Activated CD4-positive, alpha-beta memory T cell treated with anti-CD3 and anti-CD28 coated beads, Interleukin-2, amount 10 ng/mL, durations not matched to agents 7 days and 5 days (primary cell): ENCODE measurements around the gene SET. TPM values are rescaled to one million over a fixed set of nuclear protein-coding genes. Genes with fewer than 3 reads are reported as not detected.
"Not testable (repeated sequence)": the region's sequence is repeated elsewhere in the genome, so short reads cannot be mapped to it uniquely, and the experiment has no call there.

Experiments
- CTCF ChIA-PET: fragments of 350-600 bp; sonication (Branson Sonifier 250); formaldehyde crosslinking; loops from one replicate; lab custom pipeline; 2021; ENCODE audit warnings: antibody characterized with exemption, inconsistent platforms; lab: Charles Lee
- POLR2A ChIA-PET: fragments of 350-600 bp; sonication (Branson Sonifier 250); formaldehyde crosslinking; loops from one replicate; lab custom pipeline; 2021; ENCODE audit warnings: antibody characterized with exemption; lab: Charles Lee
- DNase-seq: peaks from one replicate; pipeline ENCODE4 v3.0.0-alpha.2; 2020
- H3K27ac Mint-ChIP-seq: one replicate; pipeline ENCODE4 v1.8.0; 2021; ENCODE audit warnings: mild to moderate bottlenecking, mixed read lengths
- H3K27me3 Mint-ChIP-seq: one replicate; pipeline ENCODE4 v1.8.0; 2021; ENCODE audit warnings: mixed read lengths
- H3K36me3 Mint-ChIP-seq: one replicate; pipeline ENCODE4 v1.8.0; 2021; ENCODE audit warnings: low read depth, mixed read lengths
- H3K4me1 Mint-ChIP-seq: one replicate; pipeline ENCODE4 v1.8.0; 2021; ENCODE audit warnings: mixed read lengths
- H3K4me3 Mint-ChIP-seq: one replicate; pipeline ENCODE4 v1.8.0; 2021; ENCODE audit warnings: mild to moderate bottlenecking, mixed read lengths
- H3K9me3 Mint-ChIP-seq: one replicate; pipeline ENCODE4 v1.8.0; 2021; ENCODE audit warnings: mixed read lengths
- total RNA-seq, 2 experiments: library from RNA; stranded (reverse); gene quantifications; one replicate each; pipeline ENCODE4 v1.2.3, GENCODE V29; 2021

The SET gene, protein sequence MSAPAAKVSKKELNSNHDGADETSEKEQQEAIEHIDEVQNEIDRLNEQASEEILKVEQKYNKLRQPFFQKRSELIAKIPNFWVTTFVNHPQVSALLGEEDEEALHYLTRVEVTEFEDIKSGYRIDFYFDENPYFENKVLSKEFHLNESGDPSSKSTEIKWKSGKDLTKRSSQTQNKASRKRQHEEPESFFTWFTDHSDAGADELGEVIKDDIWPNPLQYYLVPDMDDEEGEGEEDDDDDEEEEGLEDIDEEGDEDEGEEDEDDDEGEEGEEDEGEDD
- total RNA-seq: 100 to 1,000 TPM; 355 to 379 TPM

DNA sequence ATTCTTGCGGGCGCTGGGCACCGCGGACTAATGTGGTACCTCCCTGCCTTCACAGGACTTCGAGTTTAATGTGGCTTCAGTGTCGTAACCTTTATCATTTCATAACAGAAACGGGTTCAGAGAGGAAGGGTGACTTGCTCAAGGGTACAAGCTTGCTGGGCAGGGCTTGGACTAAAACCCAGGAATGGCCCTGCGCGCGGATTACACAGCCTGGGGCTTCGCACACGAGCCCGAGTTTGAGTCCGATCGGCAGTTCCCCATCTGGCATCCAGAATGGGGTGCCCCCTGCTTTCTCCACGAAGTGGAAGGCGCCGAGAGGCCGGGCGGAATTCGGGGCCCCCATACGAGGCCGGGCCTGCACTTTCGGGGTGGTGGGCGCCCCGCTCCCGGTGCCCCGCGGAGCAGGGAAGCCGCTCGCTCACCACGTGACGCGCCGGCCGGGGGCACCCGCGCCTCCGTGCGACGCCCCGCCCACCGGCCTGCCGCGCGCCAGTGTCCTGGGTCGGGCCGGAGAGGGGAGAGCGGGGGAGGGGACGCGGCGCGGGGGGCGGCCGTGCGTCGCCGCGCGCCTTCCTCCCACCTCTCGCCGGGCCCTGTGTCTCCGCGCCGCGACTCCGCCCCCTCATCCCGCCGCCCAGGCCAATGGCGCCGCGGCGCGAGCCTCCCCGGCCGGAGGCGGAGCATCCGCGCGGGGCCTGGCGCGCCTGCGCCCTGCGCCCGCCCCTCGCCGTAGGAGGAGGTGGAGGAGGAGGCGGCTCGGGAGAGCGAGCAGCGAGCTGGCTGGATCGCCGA, at the start of gene SET:
Gene SET (plus strand): TSS at position 722 of the 792 bp plus-strand sequence. CDS start 361 bp downstream, outside the sequence.
- peaks cover 33% of the 10 kb centered on the region for H3K36me3 Mint-ChIP-seq
- ChIA-PET CTCF (interaction anchor here (2.2 kb wide), 1 partner anchor 14 kb away, joined by 6 read pairs; the partner anchor contains the start of gene PKN3), POLR2A (interaction anchor here (0.7 to 4.6 kb wide), 14 partner anchors 8 to 310 kb away, joined by 3 to 24 read pairs (median 5); partner anchors contain the start of genes ENDOG, PKN3, SPTAN1 and ZDHHC12)
- H3K9me3 Mint-ChIP-seq: no peaks in the 10 kb centered on the region
- peak; percentile 95 for DNase-seq
- H3K4me1 Mint-ChIP-seq: peaks cover 64% of the 10 kb centered on the region
- H3K27ac Mint-ChIP-seq: peak within 1 kb of the TSS; percentile 92
- H3K27me3 Mint-ChIP-seq: no peaks in the 10 kb centered on the region
- peak within 1 kb of the TSS; percentile 98 for H3K4me3 Mint-ChIP-seq

GRCh38 chr9:128640603-128641002, 48.4 kb upstream of the SET start:
- H3K27ac Mint-ChIP-seq: no peak overlapping the region
- no peaks in the 10 kb centered on the region for H3K27me3 Mint-ChIP-seq
- ChIA-PET POLR2A (no interaction called here), CTCF (no interaction called here)
- H3K9me3 Mint-ChIP-seq: no peaks in the 10 kb centered on the region
- H3K4me3 Mint-ChIP-seq: no peak overlapping the region
- no peak for DNase-seq
- peaks cover 6% of the 10 kb centered on the region for H3K4me1 Mint-ChIP-seq
- H3K36me3 Mint-ChIP-seq: peaks cover 11% of the 10 kb centered on the region

DNA sequence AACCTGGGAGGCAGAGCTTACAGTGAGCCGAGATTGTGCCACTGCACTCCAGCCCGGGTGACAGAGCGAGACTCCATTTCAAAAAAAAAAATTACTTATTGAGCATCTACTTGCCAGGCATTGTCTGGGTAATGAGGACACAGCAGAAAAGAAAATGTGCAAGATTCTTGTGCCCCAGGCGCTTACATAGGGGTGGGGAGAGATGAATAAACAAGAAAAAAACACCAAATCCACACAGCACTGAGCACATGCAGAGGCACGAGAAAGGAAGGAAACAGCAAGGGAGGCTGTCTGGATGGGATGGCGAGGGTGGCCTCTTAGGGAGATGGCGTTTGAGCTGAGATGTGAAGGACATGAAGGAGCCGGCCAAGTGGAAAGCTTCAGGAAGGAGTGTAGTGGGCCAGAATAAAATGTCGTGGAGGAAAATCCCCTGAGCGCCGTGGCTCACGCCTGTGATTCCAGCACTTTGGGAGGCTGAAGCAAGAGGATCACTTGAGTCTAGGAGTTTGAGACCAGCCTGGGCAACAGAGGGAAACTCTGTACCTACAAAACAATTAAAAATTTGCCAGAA, 46.3 kb upstream of the SET start:
- no peak overlapping the region for H3K27ac Mint-ChIP-seq
- POLR2A ChIA-PET: no interaction called here
- peaks cover 6% of the 10 kb centered on the region for H3K4me1 Mint-ChIP-seq
- no peak overlapping the region for H3K4me3 Mint-ChIP-seq
- CTCF ChIA-PET: interaction anchor here (1.0 kb wide), 1 partner anchor 59 kb away, joined by 3 read pairs; the partner anchor contains the start of gene PKN3
- no peaks in the 10 kb centered on the region for H3K27me3 Mint-ChIP-seq
- DNase-seq: no peak
- H3K9me3 Mint-ChIP-seq: no peaks in the 10 kb centered on the region
- H3K36me3 Mint-ChIP-seq: peaks cover 11% of the 10 kb centered on the region

DNA sequence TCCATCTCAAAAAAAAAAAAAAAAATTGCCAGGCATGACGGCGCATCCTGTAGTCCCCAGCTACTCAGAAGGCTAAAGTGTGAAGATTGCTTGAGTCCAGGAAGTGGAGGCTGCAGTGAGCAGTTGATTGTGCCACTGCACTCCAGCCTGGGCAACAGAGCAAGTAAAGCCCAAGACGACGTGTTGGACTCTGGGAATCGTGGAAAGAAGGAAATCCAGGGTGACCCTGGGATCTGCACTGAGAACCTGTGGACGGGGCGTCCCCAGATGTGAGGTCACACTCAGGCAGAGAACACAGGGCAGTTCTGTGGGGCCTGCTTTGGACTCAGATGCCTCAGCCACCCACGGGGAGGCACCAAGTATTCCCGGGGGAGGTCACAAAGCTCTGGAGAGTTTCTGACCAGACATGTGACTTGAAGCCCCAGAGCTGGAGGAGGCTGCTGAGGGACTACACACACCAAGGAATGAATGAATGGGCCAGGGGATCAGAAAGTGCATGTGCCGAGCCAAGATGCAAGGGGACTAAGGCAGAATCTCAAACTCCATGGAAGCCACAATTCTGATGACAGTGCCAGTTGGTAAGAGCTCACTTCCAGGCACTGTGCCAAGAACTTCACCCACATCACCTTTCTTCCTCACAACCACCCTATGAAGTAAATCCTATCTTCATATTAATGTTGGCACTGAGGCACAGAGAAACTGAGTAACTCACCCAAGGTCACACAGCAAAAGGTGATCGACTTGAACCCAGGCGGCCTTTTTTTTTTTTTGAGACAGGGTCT, 45.3 kb upstream of the SET start:
- ChIA-PET CTCF (interaction anchor here (0.5 to 0.6 kb wide), 2 partner anchors 48 to 982 kb away, joined by 3 read pairs; partner anchors contain the start of gene NTMT1), POLR2A (no interaction called here)
- no peaks in the 10 kb centered on the region for H3K9me3 Mint-ChIP-seq
- peaks cover 6% of the 10 kb centered on the region for H3K4me1 Mint-ChIP-seq
- DNase-seq: no peak
- peaks cover 7% of the 10 kb centered on the region for H3K36me3 Mint-ChIP-seq
- H3K4me3 Mint-ChIP-seq: no peak overlapping the region
- peak overlapping the region; percentile 2 for H3K27ac Mint-ChIP-seq
- H3K27me3 Mint-ChIP-seq: no peaks in the 10 kb centered on the region

DNA sequence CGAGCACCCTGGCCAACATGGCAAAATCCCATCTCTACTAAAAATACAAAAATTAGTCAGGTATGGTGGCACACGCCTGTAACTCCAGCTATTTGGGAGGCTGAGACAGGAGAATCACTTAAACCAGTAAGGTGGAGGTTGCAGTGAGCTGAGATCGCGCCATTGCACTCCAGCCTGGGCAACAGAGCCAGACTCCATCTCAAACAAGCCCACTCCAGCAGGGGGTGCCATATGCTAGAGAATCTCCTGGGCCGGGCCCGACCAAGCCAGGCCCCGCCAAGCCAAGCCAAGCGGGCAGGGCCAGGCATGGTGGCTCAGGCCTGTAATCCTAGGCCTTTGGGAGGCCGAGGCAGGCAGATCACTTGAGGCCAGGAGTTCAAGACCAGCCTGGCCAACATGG, 40.8 kb upstream of the SET start:
- DNase-seq: peak; percentile 74
- H3K4me3 Mint-ChIP-seq, H3K27ac Mint-ChIP-seq, H3K4me1 Mint-ChIP-seq, H3K9me3 Mint-ChIP-seq, H3K27me3 Mint-ChIP-seq, H3K36me3 Mint-ChIP-seq: not testable (repeated sequence)
- ChIA-PET CTCF (interaction anchor here (0.7 to 1.9 kb wide), 6 partner anchors 28 to 195 kb away, joined by 3 to 10 read pairs (median 4); partner anchors contain the start of genes ENDOG and ZDHHC12), POLR2A (interaction anchor here (1.0 to 1.7 kb wide), 4 partner anchors 10 to 170 kb away, joined by 3 to 5 read pairs (median 4); partner anchors contain the start of gene ENDOG)

- Mint-ChIP-seq H3K4me3 (no peak overlapping the region), H3K4me1 (peaks cover 13% of the 10 kb centered on the region), H3K27ac (no peak overlapping the region), H3K27me3 (no peaks in the 10 kb centered on the region), H3K9me3 (no peaks in the 10 kb centered on the region), H3K36me3 (peaks cover 5% of the 10 kb centered on the region)
- no peak for DNase-seq
- CTCF ChIA-PET: no interaction called here
- POLR2A ChIA-PET: no interaction called here
Observed at GRCh38 chr9:128651798-128652197, 37.2 kb upstream of the SET start.

DNA sequence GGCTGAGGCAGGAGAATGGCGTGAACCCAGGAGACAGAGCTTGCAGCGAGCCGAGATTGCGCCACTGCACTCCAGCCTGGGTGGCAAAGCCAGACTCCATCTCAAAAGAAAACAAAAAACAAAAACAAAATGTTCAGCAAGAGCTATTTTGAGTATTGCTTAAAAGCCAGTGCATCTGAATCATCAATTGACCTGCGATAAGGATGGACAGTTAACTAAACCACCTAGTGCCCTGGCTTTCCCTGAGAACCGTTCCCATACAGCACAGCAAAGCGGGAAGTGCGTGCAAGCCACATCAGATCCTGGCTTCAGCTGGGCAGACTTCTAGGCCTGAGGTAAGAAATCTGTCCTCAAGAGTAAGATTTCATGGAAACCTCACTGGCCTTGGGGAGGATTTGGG, 35.1 kb upstream of the SET start:
- Mint-ChIP-seq H3K27me3 (no peaks in the 10 kb centered on the region), H3K36me3 (peaks cover 5% of the 10 kb centered on the region), H3K4me1 (peaks cover 18% of the 10 kb centered on the region), H3K4me3 (no peak overlapping the region), H3K9me3 (no peaks in the 10 kb centered on the region), H3K27ac (no peak overlapping the region)
- POLR2A ChIA-PET: interaction anchor here (1.7 to 2.3 kb wide), 2 partner anchors 8 to 36 kb away, joined by 4 to 11 read pairs; partner anchors contain the start of gene SET
- CTCF ChIA-PET: interaction anchor here (1.8 kb wide), 1 partner anchor 48 kb away, joined by 4 read pairs; the partner anchor contains the start of gene PKN3
- no peak for DNase-seq

- POLR2A ChIA-PET: interaction anchor here (1.7 to 2.3 kb wide), 2 partner anchors 9 to 36 kb away, joined by 4 to 11 read pairs; partner anchors contain the start of gene SET
- Mint-ChIP-seq H3K27me3 (no peaks in the 10 kb centered on the region), H3K4me1 (peaks cover 18% of the 10 kb centered on the region), H3K36me3 (peaks cover 5% of the 10 kb centered on the region), H3K4me3 (peak overlapping the region; percentile 51), H3K27ac (no peak overlapping the region), H3K9me3 (no peaks in the 10 kb centered on the region)
- DNase-seq: no peak
- CTCF ChIA-PET: interaction anchor here (1.8 kb wide), 1 partner anchor 48 kb away, joined by 4 read pairs; the partner anchor contains the start of gene PKN3
Observed at GRCh38 chr9:128654481-128654880, 34.5 kb upstream of the SET start.

DNA sequence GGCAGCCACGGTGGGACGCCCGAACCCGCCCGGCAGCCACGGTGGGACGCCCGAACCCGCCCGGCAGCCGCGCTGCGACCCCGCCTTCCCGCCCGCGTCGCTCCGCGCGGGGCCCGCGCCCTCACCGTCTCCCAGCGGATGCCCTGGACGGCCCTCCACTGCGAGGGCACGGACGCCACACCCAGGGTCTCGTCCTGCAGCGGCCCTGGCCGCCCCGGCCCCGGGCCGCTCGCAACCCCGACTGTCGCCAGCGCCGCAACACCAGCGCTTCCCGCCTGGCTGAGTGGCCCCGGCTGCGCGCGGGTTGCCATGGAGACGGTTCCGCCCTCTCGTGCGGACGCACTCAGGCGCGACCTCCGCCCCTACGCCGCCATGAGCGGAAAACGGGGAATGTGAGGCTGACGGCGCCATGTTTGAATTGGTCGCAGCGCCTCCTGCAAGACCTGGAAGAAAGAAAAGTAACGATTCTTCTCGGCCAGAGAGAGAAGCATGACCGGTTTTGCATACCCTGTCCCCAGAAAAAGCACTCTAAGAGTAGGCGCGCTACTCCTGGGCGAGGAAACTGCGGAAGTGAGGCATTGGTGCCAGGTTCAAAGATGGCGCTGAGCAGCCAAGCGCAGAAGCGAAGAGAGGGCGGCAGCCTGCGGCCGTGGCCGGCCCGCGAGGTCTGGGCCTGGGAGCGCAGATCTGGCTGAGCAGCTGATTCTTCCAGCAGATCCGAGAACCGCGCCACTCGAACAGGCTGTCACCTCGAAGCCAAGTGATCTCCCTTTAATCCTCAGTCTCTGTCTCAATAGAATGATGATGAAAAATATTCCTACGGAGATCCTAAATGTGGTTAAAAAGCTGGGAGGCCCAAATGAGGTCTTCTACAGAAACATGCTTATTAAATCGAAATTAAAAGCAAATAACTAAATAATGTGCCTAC, 32.3 kb upstream of the SET start, which contains the start of gene DYNC2I2:
Gene DYNC2I2 (minus strand): TSS at position 432 of the 928 bp plus-strand sequence. CDS start 121 bp downstream, at position 311.
- peak; percentile 97 for DNase-seq
- H3K27me3 Mint-ChIP-seq: no peaks in the 10 kb centered on the region
- H3K9me3 Mint-ChIP-seq: no peaks in the 10 kb centered on the region
- peak within 1 kb of the TSS; percentile 89 for H3K4me3 Mint-ChIP-seq
- H3K4me1 Mint-ChIP-seq: peaks cover 18% of the 10 kb centered on the region
- ChIA-PET POLR2A (interaction anchor here (1.0 to 2.1 kb wide), 6 partner anchors 8 to 225 kb away, joined by 3 to 11 read pairs (median 5); partner anchors contain the start of genes KYAT1, LRRC8A and ZDHHC12), CTCF (interaction anchor here (1.0 to 1.6 kb wide), 4 partner anchors 8 to 162 kb away, joined by 3 to 5 read pairs (median 4); partner anchors contain the start of genes ENDOG and PKN3)
- H3K27ac Mint-ChIP-seq: peak within 1 kb of the TSS; percentile 99
- peaks cover 5% of the 10 kb centered on the region for H3K36me3 Mint-ChIP-seq

DNA sequence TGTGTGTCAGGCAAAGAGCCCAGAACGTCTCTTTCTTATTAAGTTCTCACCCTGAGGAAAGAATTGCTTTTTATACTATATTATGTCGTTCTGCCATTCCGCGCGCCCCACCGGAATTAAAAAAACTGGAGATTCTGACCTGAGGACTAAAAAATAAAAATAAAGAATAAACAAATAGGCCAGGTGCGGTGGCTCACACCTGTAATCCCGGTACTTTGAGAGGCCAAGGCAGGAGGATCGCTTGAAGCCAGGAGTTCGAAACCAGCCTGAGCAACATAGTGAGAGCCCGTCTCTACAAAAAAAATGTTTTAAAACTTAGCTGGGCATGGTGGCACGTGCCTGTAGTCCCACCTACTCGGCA, 31.7 kb upstream of the SET start:
- CTCF ChIA-PET: interaction anchor here (1.0 to 1.6 kb wide), 4 partner anchors 8 to 161 kb away, joined by 3 to 5 read pairs (median 4); partner anchors contain the start of genes ENDOG and PKN3
- H3K27me3 Mint-ChIP-seq: no peaks in the 10 kb centered on the region
- peak overlapping the region; percentile 89 for H3K4me3 Mint-ChIP-seq
- H3K4me1 Mint-ChIP-seq: peaks cover 18% of the 10 kb centered on the region
- POLR2A ChIA-PET: interaction anchor here (1.0 to 2.1 kb wide), 6 partner anchors 9 to 224 kb away, joined by 3 to 11 read pairs (median 5); partner anchors contain the start of genes KYAT1, LRRC8A and ZDHHC12
- H3K9me3 Mint-ChIP-seq: no peaks in the 10 kb centered on the region
- H3K27ac Mint-ChIP-seq: peak overlapping the region; percentile 99
- H3K36me3 Mint-ChIP-seq: peaks cover 5% of the 10 kb centered on the region
- no peak for DNase-seq
